Stimulated activated CD4-positive, alpha-beta T cell treated with anti-CD3 and anti-CD28 coated beads, Interleukin-1b, Interleukin-23, amount 100 ng/mL, for 24 hours (primary cell): ENCODE results near the gene DYNC1LI1.
A peak's percentile ranks its signal among the peaks of the same experiment; 100 is the strongest.
"Not testable (repeated sequence)": the region's sequence is repeated elsewhere in the genome, so short reads cannot be mapped to it uniquely, and the experiment has no call there.

Source experiments
- DNase-seq, 4 experiments: peaks; one replicate each; pipeline ENCODE4 v3.0.0-alpha.2; 2020; ENCODE audit warnings: low read depth in 4 of 4, low spot score in 1 of 4

Gene DYNC1LI1

DNA sequence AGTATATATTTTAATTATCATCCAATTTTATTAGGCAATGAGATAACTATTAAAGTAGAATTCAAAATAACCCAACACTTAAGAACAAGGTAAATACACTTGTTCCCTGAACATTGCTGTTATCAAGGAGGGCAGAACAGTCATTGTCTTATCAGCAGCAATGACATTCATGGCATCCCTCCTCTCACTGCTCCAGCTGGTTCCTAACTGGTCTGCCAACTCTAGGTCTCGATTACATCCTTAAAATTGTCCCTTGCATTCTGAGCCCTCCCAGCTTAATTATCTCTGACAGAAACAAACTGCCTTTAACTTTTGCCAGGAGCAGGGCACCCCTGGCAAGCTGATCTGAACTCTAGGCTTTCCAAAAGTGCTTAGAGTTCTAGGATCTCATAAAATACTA lies 14.0 kb upstream of the DYNC1LI1 start:
- DNase-seq, result no peak

DNA sequence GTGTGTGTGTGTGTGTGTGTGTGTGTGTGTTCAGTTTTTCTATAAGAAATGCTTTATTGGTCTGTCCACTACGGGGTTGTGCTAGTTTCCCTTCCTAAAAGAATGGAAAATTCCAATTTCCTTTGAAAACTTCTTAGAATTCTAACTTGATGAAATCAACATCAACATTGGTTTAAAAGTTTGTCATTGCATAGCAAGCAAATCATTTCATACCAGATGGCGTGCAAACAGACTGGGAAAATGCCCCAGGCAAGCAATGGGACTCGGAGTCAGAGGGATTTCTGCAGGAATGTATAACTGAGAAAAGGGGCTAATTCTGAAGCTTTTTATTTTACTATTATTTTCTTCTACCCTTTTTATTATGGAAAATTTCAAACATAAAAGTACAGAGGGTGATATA lies 13.1 kb upstream of the DYNC1LI1 start:
- DNase-seq, result no peak

DNA sequence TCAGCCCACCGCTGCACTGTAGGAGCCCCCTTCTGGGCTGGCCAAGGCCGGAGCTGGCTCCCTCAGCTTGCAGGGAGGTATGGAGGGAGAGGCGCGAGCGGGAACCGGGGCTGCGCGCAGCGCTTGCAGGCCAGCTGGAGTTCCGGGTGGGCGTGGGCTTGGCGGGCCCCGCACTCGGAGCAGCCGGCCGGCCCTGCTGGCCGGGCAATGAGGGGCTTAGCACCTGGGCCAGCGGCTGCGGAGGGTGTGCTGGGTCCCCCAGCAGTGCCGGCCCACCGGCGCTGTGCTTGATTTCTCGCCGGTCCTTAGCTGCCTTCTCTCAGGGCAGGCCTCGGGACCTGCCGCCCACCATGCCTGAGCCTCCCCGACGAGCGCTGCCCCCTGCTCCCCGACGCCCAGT lies 8.0 kb upstream of the DYNC1LI1 start:
- DNase-seq, result not testable (repeated sequence)

DNA sequence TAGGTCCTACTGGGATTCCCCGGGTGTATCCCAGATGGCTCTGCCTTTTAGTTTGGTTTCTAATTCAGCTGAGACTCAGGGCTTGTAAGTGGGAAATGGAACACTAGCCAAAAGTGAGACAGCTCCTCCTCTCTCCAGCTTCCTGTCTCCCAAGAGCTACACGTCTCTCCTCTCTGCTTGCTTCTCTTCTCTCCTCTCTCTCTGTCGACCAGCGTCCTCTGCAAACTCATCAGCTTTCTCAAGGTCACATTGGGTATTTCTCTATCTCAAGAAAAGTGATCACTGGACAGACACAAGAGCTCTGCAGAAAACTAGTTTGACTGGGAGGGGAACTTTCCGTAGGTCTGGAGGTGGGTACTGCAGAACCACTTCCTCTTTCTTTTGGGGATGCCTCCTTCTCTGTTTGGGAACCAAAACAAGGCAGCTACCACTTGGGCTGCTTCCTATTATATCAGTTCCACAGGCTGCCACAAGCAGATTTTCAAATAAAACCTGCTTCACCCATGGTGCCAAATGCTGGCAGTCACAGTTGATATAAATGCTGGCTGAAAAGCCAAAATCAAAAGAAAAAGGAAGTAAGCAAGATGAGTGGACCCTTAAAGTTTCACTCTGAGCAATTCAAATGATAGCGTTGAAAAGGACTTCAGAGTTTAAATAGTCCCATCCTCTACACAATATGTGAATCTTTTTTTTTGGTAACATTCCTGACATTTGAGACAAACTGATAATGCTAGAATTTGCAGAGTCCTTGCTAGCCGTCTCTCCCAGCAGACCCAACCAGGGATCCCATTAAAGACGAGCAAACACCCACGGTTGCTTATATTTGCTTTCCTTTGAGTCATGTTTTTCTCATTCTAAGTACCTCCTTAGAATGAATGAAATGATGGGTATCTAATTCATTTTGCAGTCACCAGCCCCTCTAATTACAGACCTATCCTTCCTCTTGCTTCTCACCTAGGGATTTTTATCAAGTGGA lies 7.2 kb upstream of the DYNC1LI1 start:
- no peak for DNase-seq

DNA sequence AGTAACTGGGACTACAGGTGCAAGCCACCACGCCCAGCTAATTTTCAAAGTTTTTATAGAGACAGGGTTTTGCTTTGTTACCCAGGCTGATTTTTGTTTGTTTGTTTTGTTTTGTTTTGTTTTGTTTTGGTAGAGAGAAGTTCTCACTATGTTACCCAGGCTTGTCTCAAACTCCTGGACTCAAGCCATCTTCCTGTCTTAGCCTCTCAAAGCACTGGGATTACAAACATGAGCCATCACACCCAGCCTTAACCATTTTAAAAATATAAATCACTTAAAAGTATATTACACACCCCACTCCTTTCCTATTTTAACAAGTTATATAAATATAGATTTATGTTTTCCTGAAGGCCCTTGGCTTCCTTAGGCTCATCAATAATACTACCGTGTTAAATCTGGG lies 6.5 kb upstream of the DYNC1LI1 start:
- DNase-seq, result no peak

DNA sequence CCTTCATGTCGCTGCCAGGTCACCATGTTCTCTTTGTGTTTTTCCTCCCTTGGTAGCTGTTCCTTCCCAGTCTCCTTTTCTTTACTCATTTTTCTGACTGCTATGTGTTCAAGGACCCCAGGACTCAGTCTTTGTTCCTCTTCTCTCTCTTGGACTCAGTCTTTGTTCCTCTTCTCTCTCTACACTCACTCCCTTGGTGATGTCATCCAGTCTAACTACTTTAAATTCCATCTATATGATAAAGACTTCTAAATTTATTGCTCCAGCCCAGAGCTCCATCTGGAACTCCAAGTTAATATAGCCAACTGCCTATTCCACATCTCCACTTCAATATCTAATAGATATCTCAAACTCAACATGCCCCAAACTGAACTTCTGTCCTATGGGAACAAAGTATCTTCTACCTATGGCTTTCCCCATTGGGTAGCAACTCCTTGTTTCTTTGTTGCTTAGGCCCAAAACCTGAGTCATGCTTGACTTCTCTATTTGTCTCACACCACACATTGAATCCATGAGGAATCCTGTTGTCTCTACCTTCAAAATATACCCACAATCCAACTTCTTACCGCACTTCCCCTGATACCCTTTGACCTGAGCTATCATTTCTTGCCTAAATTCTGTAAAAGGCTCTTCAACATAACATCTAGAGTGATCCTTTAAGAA lies 4.9 kb upstream of the DYNC1LI1 start:
- DNase-seq, result no peak

DNA sequence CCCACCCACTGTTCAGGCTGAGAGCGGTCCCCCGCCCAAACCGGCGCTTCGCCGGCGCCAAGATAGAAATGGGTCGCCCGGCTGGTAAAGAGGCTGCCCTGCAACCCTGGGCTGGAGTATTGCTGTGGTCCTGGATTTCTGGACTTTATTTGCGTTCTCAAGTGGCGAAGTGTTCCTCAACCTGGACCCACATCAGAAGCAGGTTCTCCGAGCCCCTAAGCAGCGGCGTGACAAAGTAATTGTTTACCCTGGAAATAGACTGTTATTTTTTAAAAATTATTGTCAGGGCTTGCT lies 481 bp upstream of the DYNC1LI1 start:
- DNase-seq, result no peak

DNA sequence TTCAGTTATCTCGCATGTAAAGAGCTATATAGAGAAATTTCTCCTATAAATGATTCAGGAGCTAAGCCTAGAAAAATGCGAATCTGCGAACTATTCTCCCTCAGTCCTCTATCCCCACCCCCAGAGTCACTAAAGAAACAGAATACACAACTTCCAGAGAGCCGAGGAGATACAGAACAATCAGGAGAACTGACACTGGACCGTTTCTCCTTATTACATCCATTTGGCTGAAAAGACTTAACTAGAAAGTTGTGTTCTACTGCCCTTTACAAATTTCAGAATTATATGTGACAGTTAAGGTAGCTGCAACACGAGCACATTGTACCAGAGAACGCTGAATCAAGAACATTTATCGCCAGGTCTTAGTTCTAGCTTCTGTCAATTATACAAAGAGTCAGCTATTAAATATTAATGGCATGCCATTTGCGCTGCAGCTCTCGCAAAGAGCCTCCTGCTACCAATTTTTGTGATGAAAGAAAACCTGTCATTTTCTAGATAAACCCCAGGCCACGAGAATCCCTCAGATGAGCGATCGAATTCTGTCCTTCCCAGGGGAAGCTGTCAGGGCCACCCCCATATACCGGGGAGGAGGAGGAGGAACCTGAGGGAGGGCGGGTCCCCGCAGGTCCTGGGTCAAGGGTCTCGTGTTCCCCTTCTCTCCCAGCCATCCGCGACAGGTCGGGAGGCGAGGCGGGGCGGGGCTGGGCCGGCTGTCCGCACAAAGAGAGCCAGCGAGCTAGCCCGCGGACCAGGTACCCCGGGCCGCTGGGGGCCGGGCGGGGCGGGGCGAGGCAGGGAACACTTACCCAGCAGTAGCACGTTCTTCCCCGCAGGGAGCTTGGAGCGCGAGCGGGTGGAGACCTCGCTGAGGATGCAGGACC lies 878 bp downstream of the DYNC1LI1 start:
- DNase-seq, result peak in 3 of 4 experiments; percentile 17 to 25 (median 19)

DNA sequence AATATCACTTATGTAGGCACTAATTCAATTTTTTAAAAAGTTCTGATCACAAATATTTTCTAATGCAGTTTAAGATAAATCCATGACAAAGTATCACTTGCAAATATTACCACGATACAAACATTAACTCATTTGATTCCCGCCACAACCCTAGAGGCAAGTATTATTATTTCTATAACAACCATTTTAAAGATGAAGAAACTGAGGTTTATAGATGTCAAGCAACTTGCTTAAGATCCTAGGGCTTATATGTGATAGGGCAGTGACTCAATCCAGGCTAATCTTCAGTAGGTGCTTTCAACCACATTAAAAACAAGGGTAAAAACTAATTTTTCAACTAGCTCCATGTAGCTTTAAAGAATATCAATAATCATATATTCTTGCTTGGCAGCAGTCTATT lies 1.7 kb downstream of the DYNC1LI1 start:
- no peak for DNase-seq

DNA sequence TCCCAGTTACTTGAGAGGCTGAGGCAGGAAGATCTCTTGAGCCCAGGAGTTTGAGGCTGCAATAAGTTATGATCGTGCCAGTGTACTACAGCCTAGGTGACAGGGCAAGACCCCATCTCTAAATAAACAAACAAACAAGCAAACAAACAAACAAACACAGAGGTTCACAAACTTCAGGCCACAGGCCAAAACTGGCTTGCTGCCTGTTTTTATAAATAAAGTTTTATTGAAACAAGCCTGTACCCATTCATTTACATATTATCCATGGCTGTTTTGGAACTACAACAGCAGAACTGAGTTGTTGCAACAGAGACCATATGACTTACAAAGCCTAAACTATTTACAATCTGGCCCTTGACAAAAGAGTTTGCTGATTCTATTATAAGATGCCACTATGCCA lies 6.5 kb downstream of the DYNC1LI1 start:
- no peak for DNase-seq

DNA sequence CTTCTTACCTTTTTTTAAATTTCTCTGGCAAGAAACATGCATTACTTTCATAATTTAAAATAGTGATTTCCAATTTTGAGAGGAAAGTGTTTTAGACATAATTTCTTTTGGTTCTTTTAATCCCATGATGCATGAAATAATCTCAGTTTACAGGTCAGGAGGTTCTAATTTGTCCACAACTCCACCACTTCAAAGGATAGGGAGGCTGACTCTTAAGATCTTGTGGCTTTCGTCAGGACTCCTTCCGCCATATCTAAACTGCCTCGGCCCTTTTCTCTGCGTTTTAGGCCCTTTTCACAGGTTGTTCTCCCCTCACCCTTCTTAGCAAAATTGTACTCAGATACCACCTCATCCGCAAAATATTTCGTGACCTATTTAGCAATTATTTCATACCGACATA lies 8.0 kb downstream of the DYNC1LI1 start:
- DNase-seq, result no peak

DNA sequence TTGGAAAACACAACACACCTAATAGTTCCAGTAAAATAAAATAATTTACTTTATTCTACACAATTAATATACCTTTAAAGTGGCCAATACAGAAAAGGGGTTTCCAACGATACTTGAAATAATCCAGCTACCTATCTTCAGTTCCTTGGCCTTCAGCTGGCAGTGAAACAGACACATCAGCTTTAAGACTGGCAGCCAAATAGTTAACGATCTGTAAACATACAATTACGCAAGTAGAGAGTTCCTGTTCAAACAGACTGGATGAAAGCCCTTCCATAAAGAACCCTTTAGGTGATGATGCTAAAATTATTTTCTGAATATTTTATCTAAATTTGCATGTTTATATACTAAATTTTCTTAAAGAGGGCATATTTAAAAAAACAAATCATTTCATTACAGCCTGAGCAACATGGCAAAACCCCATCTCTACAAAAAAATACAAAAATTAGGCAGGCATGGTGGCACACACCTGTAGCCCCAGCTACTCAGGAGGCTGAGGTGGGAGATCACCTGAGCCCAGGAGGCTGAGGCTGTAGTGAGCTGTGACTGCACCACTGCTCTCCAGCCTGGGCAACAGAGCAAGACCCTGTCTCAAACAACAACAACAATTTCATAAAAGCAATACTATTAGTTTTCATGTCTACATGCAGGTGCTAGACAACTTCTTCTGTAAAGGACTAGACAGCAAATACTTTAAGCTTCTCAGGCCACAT lies 12.9 kb downstream of the DYNC1LI1 start:
- no peak for DNase-seq

DNA sequence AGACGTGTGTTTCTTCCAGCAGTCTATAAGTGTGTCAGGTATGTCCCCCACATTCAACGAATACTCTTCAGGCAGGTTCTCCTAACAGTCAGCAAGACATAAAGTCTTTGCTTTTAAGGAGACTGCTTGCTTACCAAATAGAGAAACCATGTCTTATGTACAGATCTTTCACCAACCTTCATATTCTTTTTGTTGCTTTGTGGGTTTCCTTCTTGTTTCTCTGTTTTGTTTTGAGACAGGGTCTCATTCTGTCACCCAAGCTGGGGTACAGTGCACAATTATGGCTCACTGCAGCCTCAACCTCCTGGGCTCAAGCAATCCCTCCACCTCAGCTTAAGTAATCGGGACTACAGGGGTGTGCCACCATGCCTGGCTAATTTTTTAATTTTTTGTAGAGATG lies 14.3 kb downstream of the DYNC1LI1 start:
- DNase-seq, result no peak

DNA sequence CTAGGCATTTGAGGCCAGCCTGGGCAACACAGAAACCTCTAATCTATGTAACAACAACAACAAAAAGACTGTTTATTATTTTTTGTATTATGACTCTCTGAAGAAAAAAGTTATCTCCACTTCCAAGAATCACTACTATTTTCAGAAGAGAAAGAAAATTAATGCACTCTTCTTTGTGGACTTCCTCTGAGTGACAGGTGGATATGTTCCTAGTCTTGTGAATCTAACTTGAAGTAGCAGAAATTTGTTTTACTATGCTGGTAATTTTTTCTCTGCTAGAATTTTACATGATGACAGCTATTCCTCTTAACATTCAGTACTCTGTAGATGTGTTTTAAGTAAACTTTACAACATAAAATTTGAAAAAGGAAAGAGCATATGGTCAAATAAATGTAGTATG lies 16.7 kb downstream of the DYNC1LI1 start:
- DNase-seq, result no peak

DNA sequence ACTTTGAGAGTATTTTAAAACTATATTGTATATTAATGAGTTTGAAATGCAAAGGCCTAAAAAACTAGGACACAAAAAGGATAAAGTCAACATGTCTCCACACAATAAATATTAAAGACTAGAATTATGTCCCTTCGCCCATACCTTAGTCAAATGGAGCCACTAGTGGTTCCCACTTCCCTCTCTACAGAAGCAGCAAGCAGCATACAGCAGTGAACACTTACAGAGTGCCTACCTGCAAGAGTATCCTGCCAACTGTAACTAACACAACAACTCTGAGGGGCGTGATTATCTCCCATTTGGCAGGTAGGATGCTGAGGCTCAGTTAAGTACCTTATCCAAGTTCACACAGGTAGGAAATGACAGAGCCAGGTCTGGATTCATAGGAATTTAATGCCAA lies 17.2 kb downstream of the DYNC1LI1 start:
- no peak for DNase-seq

DNA sequence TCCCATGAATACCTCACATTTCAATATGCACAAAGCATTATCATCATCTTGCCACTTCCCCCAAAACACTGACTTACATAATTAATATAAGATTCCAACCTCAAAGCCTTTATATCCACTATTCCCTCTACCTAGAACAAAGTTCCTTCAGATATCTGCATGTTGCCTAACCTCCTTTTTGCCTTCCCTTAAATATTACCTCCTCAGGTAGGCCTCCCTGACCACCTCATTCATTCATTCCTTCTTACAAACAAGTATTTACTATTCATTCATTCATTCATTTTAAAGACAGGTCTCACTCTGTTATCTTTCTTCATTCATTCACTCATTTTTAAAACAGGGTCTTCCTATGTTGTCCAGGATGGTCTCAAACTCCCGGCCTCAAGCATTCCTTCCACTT lies 18.6 kb downstream of the DYNC1LI1 start:
- DNase-seq, result no peak

DNA sequence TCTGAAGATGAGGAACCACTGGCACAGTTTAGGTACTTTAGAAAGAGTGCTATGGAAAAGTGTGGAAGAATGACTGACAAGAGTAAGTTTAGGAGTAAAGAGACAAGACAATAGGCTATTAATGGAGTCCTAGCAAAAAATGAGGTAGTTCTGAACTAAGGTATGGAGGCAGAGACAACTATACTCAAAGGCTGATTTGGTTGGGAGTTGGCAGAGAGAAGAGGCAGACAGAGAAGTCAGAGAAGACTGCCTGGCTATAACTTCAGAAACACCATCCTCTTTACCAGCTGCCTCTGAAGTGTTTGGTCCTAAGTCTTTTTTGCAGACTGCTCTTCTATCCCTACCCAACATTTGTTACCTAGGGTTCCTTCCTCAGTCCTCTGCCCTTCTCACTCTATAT lies 19.2 kb downstream of the DYNC1LI1 start:
- no peak for DNase-seq

DNA sequence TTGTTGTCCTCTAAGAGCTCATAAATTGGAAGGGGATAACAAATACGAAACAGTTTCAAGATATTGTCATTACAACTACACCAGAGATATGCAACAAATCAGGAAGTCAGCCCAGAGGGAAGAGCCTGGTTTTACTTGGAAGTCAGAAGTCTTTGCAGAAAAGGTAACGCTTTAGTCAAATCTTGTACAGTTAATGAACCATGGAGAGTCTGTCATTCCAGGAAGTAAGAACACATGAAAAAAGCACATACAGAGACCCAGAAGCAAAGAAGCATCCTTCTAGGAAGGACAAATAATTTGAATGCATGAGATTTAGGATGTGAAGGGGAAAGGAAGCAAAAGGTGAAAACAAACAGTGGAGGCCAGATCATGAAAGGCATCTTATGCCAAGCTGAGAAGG lies 19.6 kb downstream of the DYNC1LI1 start:
- no peak for DNase-seq

DNA sequence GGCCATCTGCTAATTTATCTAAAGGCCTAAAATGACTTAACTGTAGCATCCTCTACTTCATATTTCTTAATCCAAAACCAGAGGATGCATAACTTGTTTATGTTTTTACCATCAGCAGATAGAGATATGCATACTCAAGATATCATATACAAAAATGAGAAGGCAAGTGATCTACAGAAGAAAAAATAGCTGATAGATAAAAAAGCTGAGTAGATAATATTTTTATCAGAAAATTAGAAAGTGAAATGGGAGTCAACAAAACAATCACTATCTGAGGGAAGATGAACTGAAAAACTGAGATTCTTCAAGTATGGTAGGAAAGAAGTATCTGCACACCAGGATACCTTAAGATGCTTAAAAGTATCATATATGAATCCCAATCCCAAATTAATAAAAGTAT lies 25.4 kb downstream of the DYNC1LI1 start:
- no peak for DNase-seq

DNA sequence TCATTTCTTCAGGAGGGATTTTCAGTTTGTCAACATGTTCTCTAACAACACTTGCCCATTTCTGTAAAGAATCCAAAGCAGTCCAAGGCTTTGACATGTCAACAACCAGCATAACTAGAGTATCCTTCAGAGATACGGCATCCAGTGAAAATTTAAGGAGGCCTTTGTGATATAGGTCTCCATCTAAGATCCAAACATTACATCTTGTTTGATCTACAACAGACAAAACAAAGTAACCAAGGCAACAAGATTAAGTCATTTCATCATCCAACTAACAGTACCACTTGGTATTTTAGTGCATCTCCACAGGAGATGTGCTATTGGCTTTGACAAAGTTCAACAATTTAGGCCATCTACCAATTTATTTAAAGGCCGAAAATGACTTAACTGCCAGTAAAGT lies 25.8 kb downstream of the DYNC1LI1 start:
- no peak for DNase-seq

DNA sequence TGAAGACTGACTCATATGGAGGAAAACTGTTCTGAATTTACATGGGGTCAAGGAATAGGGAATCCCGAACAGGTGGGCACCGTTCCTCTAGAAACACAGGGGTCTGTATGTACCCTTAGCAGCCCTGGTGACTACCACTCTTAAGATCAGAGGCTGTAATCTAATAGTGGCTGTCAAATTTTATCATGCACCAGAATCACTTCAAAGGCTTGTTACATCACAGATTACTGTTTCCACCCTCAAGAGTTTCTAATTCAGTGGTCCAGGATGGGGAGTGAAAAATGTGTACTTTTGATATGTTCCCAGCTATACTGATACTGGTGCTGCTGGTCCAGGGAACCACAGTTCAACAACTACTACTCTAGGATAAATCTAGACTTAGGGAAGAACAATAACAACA lies 27.9 kb downstream of the DYNC1LI1 start:
- no peak for DNase-seq
